Activated naive CD8-positive, alpha-beta T cell treated with anti-CD3 and anti-CD28 coated beads for 36 hours (primary cell): Measurements from ENCODE around the gene GATA3. TPM values are rescaled to one million over a fixed set of nuclear protein-coding genes. Genes with fewer than 3 reads are reported as not detected.

Source experiments
- DNase-seq: peaks from one replicate; pipeline ENCODE4 v3.0.0; 2021
- H3K27ac Mint-ChIP-seq: one replicate; pipeline ENCODE4 v1.8.0; 2022; ENCODE audit warnings: mild to moderate bottlenecking, moderate library complexity, mixed read lengths
- H3K27me3 Mint-ChIP-seq: one replicate; pipeline ENCODE4 v1.8.0; 2022; ENCODE audit warnings: mild to moderate bottlenecking, mixed read lengths
- H3K36me3 Mint-ChIP-seq: one replicate; pipeline ENCODE4 v1.8.0; 2021; ENCODE audit warnings: mild to moderate bottlenecking, mixed read lengths
- H3K4me1 Mint-ChIP-seq: one replicate; pipeline ENCODE4 v1.8.0; 2021; ENCODE audit warnings: mixed read lengths
- H3K4me3 Mint-ChIP-seq: one replicate; pipeline ENCODE4 v1.8.0; 2022; ENCODE audit warnings: mild to moderate bottlenecking, moderate library complexity, mixed read lengths
- H3K9me3 Mint-ChIP-seq: one replicate; pipeline ENCODE4 v1.8.0; 2022; ENCODE audit warnings: mixed read lengths
- total RNA-seq, 2 experiments: library from RNA; stranded (reverse); gene quantifications; one replicate each; pipeline ENCODE4 v1.2.3, GENCODE V29; 2021

Gene GATA3
- total RNA-seq, 2 experiments from 2014 or later = 8.4 to 8.8 TPM

DNA sequence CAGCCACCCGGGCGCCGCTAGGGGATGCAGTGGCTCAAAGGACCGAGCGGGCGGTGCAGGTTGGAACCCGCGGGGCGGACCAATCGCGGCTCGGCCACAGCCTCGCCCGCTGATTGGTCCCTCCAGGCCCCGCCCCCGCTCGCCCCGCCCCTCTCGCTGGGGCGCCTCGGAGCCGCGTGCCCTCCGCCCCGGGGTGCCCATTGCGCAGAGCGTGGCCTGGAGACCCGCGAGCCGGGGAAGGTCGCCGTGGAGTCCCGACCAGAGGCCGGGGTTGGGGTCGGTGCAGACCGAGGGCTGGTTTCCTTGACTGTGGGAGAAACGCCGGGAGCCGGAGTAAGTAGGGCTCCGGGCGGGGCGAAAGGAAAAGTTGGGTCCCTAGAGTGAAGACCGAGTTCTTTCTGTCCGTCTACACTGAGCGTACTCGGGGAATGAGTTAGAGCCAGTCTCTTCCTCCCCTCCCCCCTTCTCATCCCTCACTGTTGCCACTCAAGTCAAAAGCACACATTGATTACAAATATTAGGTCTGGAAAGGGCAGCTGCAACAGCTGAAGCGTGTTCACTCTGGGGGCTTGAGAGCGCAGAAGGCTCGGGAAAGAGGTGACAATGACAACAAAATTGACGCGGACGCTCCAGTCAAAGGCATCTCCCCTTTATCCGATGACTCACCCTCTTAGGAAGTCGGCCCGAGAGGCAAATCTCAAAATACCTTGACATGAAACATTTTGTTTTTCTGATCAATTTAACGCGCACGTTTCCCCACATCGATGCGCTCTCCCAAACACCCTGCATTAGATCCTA lies 843 bp upstream of the GATA3 start:
- DNase-seq = peak; percentile 94
- Mint-ChIP-seq H3K27me3 (peaks cover 35% of the 10 kb centered on the region), H3K4me1 (peaks cover 48% of the 10 kb centered on the region), H3K27ac (peak overlapping the region; percentile 91), H3K4me3 (peak overlapping the region; percentile 87), H3K36me3 (peaks cover 5% of the 10 kb centered on the region), H3K9me3 (no peaks in the 10 kb centered on the region)

- Mint-ChIP-seq H3K27ac (peak overlapping the region; percentile 91), H3K4me1 (peaks cover 48% of the 10 kb centered on the region), H3K36me3 (peaks cover 6% of the 10 kb centered on the region), H3K4me3 (peak overlapping the region; percentile 87), H3K9me3 (no peaks in the 10 kb centered on the region), H3K27me3 (peaks cover 30% of the 10 kb centered on the region)
- no peak for DNase-seq
Observed at GRCh38 chr10:8054244-8054493, 319 bp upstream of the GATA3 start.

- DNase-seq = peak; percentile 53
- Mint-ChIP-seq H3K4me1 (peaks cover 62% of the 10 kb centered on the region), H3K27me3 (peaks cover 22% of the 10 kb centered on the region), H3K9me3 (no peaks in the 10 kb centered on the region), H3K27ac (peak overlapping the region; percentile 95), H3K4me3 (peak overlapping the region; percentile 91), H3K36me3 (peaks cover 9% of the 10 kb centered on the region)
Observed at GRCh38 chr10:8055420-8056349, 1.2 kb downstream of the GATA3 start.

DNA sequence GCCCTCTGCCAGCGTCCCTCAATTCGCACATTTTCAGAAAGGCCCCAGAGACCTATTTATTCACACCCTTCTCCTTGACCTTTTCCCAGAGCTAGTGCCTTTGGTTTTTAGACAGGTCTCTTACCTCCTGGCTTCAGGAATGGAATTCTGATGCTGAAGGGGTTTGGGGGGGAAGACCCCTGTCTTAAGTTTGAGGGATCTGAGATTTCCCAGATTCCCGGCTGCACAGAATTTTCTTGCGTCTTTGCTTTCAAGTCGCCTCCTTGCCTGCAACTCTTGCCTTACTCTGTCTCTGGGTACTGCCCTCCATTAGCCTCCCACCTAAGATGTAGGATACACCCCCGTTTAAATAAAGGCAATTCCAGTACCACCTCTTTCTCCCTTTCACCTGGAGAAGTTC lies 1.9 kb downstream of the GATA3 start:
- Mint-ChIP-seq H3K9me3 (no peaks in the 10 kb centered on the region), H3K4me1 (peaks cover 69% of the 10 kb centered on the region), H3K36me3 (peaks cover 9% of the 10 kb centered on the region), H3K27me3 (peaks cover 20% of the 10 kb centered on the region), H3K27ac (peak overlapping the region; percentile 95), H3K4me3 (peak overlapping the region; percentile 91)
- no peak for DNase-seq

DNA sequence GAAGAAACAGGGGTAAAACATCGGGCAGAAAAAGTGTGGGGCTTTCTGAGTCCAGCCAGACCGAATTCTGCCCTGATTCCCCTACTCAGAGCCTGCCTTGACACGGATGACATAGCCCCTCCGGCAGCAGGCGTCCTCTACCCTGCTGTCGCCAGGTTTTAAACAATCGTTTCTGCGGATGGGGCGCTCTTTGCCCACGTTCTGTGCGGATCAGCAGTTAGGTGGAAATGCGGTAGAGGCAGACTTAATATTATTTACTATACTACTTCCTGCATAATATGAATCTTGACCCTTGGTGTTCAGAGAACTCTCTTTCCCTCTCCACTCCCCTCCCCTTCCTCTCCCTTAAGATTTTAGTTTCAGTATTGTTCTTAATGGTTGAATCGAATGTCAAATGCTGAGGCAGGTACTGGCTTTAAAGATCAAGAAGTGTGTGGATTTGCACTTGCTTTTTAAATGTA lies 2.4 kb downstream of the GATA3 start:
- Mint-ChIP-seq H3K27ac (peak overlapping the region; percentile 95), H3K36me3 (peaks cover 10% of the 10 kb centered on the region), H3K4me3 (peak overlapping the region; percentile 91), H3K9me3 (no peaks in the 10 kb centered on the region), H3K27me3 (peaks cover 18% of the 10 kb centered on the region), H3K4me1 (peaks cover 71% of the 10 kb centered on the region)
- DNase-seq = peak; percentile 66

DNA sequence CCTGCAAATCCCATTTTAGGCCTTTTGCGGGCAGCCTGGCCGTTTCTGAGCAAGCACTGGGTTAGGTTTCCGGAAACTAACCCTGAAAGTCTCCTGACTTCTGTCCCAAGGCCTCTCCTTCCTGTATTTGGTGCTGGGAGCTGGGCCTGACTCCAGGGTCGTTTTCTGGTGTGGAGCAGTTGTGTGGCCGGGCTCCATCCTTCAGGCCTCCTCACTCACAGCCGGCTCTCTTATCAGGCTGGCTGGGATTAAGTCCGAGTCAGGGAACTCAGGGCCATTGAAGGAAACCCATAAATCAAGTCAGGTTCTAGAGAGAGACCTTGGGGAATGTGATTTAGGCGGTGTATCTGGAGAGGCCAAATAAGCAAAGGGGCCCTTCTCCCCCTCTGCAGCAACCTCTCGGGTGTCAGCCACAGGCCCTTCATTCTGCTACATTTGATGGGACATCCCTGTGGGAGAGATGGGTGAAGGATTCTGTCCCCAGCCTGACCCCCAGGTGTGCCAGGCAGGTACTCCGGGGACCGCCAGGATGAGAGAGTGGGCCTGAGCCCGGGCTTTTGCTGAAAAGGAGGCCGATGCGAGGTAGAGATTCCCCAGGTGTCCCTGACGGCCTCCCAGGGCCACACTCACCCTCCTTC lies 3.3 kb downstream of the GATA3 start:
- H3K4me3 Mint-ChIP-seq = peak overlapping the region; percentile 91
- peaks cover 9% of the 10 kb centered on the region for H3K27me3 Mint-ChIP-seq
- H3K9me3 Mint-ChIP-seq = no peaks in the 10 kb centered on the region
- no peak for DNase-seq
- peak overlapping the region; percentile 61 for H3K27ac Mint-ChIP-seq
- peaks cover 72% of the 10 kb centered on the region for H3K4me1 Mint-ChIP-seq
- H3K36me3 Mint-ChIP-seq = peaks cover 12% of the 10 kb centered on the region

GRCh38 chr10:8058274-8059111 lies 4.0 kb downstream of the GATA3 start:
- no peak for DNase-seq
- Mint-ChIP-seq H3K4me3 (no peak overlapping the region), H3K27me3 (peaks cover 4% of the 10 kb centered on the region), H3K4me1 (peaks cover 74% of the 10 kb centered on the region), H3K27ac (no peak overlapping the region), H3K36me3 (peaks cover 19% of the 10 kb centered on the region), H3K9me3 (no peaks in the 10 kb centered on the region)

GRCh38 chr10:8059191-8059936 lies 4.9 kb downstream of the GATA3 start:
- H3K27ac Mint-ChIP-seq = peak overlapping the region; percentile 90
- H3K27me3 Mint-ChIP-seq = peaks cover 4% of the 10 kb centered on the region
- no peak for DNase-seq
- H3K36me3 Mint-ChIP-seq = peaks cover 25% of the 10 kb centered on the region
- H3K4me3 Mint-ChIP-seq = peak overlapping the region; percentile 66
- peaks cover 74% of the 10 kb centered on the region for H3K4me1 Mint-ChIP-seq
- no peaks in the 10 kb centered on the region for H3K9me3 Mint-ChIP-seq

DNA sequence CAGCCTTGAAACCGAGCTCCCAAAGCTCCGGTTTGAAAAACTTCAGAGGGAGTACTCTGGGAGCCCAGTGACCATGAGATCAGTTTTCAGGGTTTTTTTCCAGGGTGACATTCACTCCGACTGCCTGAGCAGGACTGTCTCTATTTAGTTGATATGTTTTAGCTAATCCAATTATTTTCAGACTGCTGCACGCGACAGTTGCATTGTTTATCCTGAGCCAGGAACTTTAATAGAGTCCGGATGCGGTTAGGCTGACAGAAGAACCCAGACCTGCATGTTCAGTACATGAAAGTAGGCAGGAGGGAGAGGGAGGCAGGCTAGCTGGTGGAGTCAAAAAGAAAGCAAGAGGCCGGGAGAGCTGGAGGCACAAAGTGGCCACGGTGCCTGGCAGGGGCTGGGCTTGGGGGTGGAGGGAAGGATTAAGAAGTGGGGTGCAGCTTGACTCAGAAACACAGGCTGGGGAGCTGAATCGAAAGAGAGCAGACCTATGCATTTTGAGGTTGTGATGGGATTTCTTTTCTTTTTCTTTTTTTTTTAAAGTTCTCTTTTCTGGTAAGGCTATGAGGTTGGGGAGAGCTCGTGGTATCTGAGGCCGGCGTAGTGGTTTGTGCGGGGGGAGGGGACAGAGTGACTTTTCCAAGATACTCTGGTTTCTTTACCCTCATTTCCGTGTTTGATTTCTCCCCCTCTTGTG lies 5.7 kb downstream of the GATA3 start:
- Mint-ChIP-seq H3K9me3 (no peaks in the 10 kb centered on the region), H3K4me1 (peaks cover 77% of the 10 kb centered on the region), H3K36me3 (peaks cover 31% of the 10 kb centered on the region), H3K4me3 (peak overlapping the region; percentile 66), H3K27ac (peak overlapping the region; percentile 90), H3K27me3 (peaks cover 4% of the 10 kb centered on the region)
- DNase-seq = peak; percentile 76

DNA sequence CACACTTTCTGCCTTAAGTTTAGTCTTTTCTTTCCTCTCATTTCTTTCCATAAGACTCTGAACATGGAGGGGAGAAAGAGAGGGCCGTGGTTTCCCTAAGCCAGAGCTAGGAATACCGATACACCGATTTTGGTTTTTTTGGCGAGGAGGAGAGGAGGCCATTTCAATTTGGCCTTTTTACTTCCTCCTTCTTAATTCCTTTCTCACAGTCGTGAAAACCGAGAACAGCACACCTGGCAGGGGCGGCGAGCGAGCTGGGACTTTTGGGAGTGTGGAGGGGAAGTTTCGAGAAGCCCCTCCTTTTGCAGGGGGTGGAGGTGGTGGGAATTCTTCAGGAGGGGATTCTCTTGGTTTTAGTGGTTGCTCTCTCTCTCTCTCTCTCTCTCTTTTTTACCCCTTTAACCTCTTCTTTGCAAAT lies 6.2 kb downstream of the GATA3 start:
- no peak for DNase-seq
- peaks cover 36% of the 10 kb centered on the region for H3K36me3 Mint-ChIP-seq
- peaks cover 80% of the 10 kb centered on the region for H3K4me1 Mint-ChIP-seq
- H3K27ac Mint-ChIP-seq = peak overlapping the region; percentile 90
- H3K9me3 Mint-ChIP-seq = no peaks in the 10 kb centered on the region
- peak overlapping the region; percentile 66 for H3K4me3 Mint-ChIP-seq
- H3K27me3 Mint-ChIP-seq = peaks cover 4% of the 10 kb centered on the region

DNA sequence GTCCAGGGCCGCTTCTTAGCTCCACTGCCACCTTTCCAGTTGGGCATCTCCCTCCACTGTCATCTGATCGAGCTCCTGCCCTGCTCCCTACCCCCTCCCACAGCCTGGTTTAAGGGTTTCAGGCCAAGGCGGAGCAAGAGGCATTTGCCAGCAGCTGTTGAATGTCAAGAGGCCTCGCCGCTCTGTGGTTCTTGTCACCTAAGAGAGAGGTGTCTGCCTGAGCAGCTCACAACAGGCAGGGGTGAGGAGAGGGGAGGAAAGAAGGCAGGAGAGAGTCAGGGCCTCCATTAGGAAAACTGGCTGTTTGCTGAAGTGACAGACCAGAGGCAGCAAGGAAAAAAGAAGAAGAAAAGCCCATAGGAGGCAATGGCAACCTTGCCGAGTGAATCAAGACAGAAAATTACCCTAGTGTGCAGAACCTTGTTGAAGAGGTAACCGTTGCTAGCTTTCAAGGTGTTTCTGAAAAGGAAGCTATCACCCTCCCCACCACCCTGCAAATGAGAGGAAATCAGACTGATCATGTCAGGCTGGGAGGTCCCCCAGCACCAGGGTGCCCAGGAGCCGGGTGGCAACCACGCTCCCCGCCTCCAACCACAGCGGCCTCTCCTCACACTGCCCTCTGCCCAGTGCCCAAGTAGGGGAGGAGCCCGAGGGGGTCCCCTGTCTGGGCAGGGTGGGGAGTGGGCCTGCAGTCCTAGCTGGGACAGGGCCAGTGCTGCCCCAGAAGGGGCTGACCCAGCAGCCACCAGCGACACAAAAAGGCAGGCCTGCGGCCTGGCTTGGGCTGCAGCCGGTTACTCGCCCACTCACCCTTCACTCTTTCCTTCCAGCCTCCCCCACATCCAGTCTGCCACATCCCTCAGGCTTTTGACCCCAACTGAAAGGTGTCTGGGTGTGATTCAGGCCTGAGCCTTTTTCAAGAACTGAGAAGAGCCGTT lies 7.1 kb downstream of the GATA3 start:
- Mint-ChIP-seq H3K27ac (peak overlapping the region; percentile 90), H3K4me3 (peak overlapping the region; percentile 66), H3K9me3 (no peaks in the 10 kb centered on the region), H3K27me3 (peaks cover 4% of the 10 kb centered on the region), H3K4me1 (peaks cover 86% of the 10 kb centered on the region), H3K36me3 (peaks cover 41% of the 10 kb centered on the region)
- DNase-seq = peak; percentile 59

DNA sequence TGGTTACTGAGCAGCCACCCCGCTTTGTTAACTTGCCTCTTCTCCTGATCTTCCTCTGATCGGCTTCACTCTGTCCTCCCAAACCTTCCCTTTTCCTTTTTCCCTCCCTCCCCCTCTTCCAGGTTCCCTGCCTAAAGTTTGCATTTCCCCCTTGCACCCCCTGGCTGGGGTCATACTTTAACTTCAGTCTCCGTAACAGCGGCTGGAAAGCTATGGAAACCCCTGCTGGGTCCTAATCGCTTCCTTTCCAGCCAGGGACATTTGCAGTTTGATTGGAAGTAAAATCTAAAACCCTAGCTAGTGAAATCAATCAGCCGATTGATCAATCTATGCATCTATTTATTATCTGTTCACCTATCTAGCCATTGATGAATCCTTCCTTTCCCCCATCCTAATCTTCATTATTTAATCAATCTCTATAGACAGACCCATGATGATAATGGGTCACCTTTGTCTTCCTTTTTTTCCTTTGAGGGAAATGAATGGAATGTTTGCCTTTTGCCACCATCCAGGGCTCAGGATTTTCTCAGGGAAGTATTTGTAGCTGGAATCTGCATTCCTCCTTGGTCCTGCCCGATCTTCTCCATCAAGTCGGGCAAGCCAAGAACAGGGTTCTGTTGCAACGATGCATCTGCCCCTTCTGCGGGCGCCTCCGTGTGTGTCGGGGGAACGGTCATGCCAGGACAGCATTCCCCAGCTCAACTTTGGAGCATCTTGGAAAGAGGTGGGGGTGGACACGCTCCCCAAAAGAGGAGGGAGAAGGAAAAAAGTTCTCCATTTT lies 8.8 kb downstream of the GATA3 start:
- peaks cover 4% of the 10 kb centered on the region for H3K27me3 Mint-ChIP-seq
- H3K27ac Mint-ChIP-seq = no peak overlapping the region
- H3K4me3 Mint-ChIP-seq = no peak overlapping the region
- no peaks in the 10 kb centered on the region for H3K9me3 Mint-ChIP-seq
- H3K4me1 Mint-ChIP-seq = peaks cover 77% of the 10 kb centered on the region
- peaks cover 55% of the 10 kb centered on the region for H3K36me3 Mint-ChIP-seq
- DNase-seq = no peak
